Stimulated activated CD4-positive, alpha-beta T cell treated with anti-CD3 and anti-CD28 coated beads, TNF-alpha, amount 100 ng/mL, for 24 hours (primary cell): ENCODE results near the gene ADGRG6.
"Not testable (repeated sequence)": the region's sequence is repeated elsewhere in the genome, so short reads cannot be mapped to it uniquely, and the experiment has no call there.

Source experiments
- DNase-seq, 3 experiments: peaks; one replicate each; pipeline ENCODE4 v3.0.0-alpha.2; 2020; ENCODE audit warnings: low read depth in 3 of 3

The ADGRG6 gene

GRCh38 chr6:142409794-142410193 lies 108.0 kb downstream of the ADGRG6 start:
- no peak for DNase-seq

GRCh38 chr6:142411145-142411544 lies 109.3 kb downstream of the ADGRG6 start:
- DNase-seq, result no peak

- DNase-seq, result no peak
These were observed 110.4 kb downstream of the ADGRG6 start for GRCh38 chr6:142412241-142412640.

GRCh38 chr6:142412658-142413057 lies 110.9 kb downstream of the ADGRG6 start:
- no peak for DNase-seq

- no peak for DNase-seq
These were observed 111.3 kb downstream of the ADGRG6 start for GRCh38 chr6:142413111-142413510.

- DNase-seq, result no peak
These were observed 112.8 kb downstream of the ADGRG6 start for GRCh38 chr6:142414462-142415250.

- no peak for DNase-seq
These were observed 114.4 kb downstream of the ADGRG6 start for GRCh38 chr6:142416179-142416578.

GRCh38 chr6:142416686-142417085 lies 114.9 kb downstream of the ADGRG6 start:
- no peak for DNase-seq

GRCh38 chr6:142417331-142417750 lies 115.5 kb downstream of the ADGRG6 start:
- no peak for DNase-seq

GRCh38 chr6:142419071-142419470 lies 117.3 kb downstream of the ADGRG6 start:
- no peak for DNase-seq

GRCh38 chr6:142420802-142421201 lies 119.0 kb downstream of the ADGRG6 start:
- no peak for DNase-seq

- DNase-seq, result no peak
These were observed 119.7 kb downstream of the ADGRG6 start for GRCh38 chr6:142421285-142422117.

- DNase-seq, result not testable (repeated sequence)
These were observed 124.8 kb downstream of the ADGRG6 start for GRCh38 chr6:142426444-142427132.

GRCh38 chr6:142428468-142428867 lies 126.7 kb downstream of the ADGRG6 start:
- not testable (repeated sequence) for DNase-seq

GRCh38 chr6:142429195-142429594 lies 127.4 kb downstream of the ADGRG6 start:
- no peak for DNase-seq

GRCh38 chr6:142433419-142433818 lies 131.6 kb downstream of the ADGRG6 start:
- no peak for DNase-seq

- DNase-seq, result no peak
These were observed 137.1 kb downstream of the ADGRG6 start for GRCh38 chr6:142438898-142439297.

GRCh38 chr6:142440600-142441293 lies 138.9 kb downstream of the ADGRG6 start:
- no peak for DNase-seq

GRCh38 chr6:142441716-142442115 lies 139.9 kb downstream of the ADGRG6 start:
- DNase-seq, result no peak

- DNase-seq, result no peak
These were observed 141.3 kb downstream of the ADGRG6 start for GRCh38 chr6:142443102-142443501.

GRCh38 chr6:142443532-142443931 lies 141.7 kb downstream of the ADGRG6 start:
- no peak for DNase-seq

GRCh38 chr6:142444376-142444775 lies 142.6 kb downstream of the ADGRG6 start:
- no peak for DNase-seq
